Measurements from ENCODE around the gene CARS1. TPM values are rescaled to one million over a fixed set of nuclear protein-coding genes. Genes with fewer than 3 reads are reported as not detected.

The CARS1 gene
- total RNA-seq, 1 donor from 2014 or later: 151 TPM

DNA sequence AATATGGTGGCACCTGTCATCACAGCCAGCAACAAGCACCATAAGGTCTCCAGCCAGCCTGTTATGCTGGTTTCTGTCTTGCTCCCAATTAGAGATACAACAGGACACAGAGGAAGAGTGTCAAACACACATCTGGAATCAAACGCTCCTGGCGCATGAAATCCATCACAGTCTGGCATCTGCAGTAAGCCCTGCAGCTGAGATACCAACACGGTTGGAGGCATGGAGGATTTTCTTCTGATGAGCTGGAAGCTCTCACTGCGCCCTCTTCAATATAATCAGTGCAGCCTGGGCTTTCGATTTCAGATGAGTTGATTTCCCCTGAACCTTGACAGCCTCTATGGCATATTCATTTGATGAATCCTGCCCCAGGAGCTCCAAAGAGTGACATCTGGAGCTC is 27.8 kb upstream of the CARS1 start:
- peaks cover 14% of the 10 kb centered on the region for H3K27me3 Mint-ChIP-seq (ENCODE audit: unreplicated experiment)
- TF ChIP-seq, protein P1, sequence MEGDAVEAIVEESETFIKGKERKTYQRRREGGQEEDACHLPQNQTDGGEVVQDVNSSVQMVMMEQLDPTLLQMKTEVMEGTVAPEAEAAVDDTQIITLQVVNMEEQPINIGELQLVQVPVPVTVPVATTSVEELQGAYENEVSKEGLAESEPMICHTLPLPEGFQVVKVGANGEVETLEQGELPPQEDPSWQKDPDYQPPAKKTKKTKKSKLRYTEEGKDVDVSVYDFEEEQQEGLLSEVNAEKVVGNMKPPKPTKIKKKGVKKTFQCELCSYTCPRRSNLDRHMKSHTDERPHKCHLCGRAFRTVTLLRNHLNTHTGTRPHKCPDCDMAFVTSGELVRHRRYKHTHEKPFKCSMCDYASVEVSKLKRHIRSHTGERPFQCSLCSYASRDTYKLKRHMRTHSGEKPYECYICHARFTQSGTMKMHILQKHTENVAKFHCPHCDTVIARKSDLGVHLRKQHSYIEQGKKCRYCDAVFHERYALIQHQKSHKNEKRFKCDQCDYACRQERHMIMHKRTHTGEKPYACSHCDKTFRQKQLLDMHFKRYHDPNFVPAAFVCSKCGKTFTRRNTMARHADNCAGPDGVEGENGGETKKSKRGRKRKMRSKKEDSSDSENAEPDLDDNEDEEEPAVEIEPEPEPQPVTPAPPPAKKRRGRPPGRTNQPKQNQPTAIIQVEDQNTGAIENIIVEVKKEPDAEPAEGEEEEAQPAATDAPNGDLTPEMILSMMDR (IDR thresholded peaks at IDR 0.05; ENCODE audit: partially characterized antibody, unreplicated experiment): no peak
- no peak overlapping the region for H3K27ac Mint-ChIP-seq (ENCODE audit: unreplicated experiment)
- no peaks in the 10 kb centered on the region for H3K36me3 Mint-ChIP-seq (ENCODE audit: unreplicated experiment)
- H3K9me3 Mint-ChIP-seq (ENCODE audit: unreplicated experiment): peaks cover 9% of the 10 kb centered on the region
- no peak overlapping the region for H3K4me3 Mint-ChIP-seq (ENCODE audit: unreplicated experiment)
- DNase-seq: no peak
- H3K4me1 Mint-ChIP-seq (ENCODE audit: low read depth, unreplicated experiment): no peaks in the 10 kb centered on the region

DNA sequence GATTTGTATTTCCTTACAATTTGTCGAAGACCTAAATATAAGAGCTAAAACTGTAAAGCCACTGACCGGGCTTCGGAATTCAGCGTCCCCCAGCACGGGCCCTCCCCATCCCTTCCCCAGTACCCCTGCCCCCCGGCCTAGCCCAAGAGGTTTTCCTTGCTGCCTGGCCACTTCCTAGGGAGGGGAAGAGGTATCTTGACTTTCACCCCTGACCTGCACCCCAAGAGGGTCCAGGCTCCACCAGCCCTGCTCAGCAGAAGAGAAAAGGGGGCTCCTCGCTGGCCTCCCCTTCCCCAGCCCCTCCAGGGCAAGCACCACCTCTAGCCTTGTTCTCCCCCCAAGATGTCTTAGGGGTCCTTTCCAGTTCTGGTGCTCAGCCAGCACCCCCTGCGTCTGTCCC is 26.1 kb upstream of the CARS1 start:
- H3K4me1 Mint-ChIP-seq (ENCODE audit: low read depth, unreplicated experiment): no peaks in the 10 kb centered on the region
- no peaks in the 10 kb centered on the region for H3K36me3 Mint-ChIP-seq (ENCODE audit: unreplicated experiment)
- TF ChIP-seq, protein P1 (IDR thresholded peaks at IDR 0.05; ENCODE audit: partially characterized antibody, unreplicated experiment): no peak
- H3K27me3 Mint-ChIP-seq (ENCODE audit: unreplicated experiment): peaks cover 14% of the 10 kb centered on the region
- no peak for DNase-seq
- no peak overlapping the region for H3K4me3 Mint-ChIP-seq (ENCODE audit: unreplicated experiment)
- peaks cover 9% of the 10 kb centered on the region for H3K9me3 Mint-ChIP-seq (ENCODE audit: unreplicated experiment)
- H3K27ac Mint-ChIP-seq (ENCODE audit: unreplicated experiment): no peak overlapping the region

DNA sequence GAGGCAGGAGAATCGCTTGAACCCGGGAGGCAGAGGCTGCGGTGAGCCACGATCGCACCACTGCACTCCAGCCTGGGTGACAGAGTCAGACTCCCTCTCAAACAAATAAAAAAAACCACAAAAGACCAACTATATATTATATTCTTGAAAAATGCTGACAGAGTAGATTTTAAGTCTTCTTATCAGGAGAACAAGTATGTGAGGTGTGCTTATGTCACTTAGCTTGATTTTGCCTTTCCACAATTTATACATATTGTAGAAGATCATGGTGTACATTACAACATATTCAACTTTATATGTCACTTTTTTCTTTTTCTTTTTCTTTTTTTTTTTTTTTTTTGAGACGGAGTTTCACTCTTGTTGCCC is 24.1 kb upstream of the CARS1 start:
- H3K27ac Mint-ChIP-seq (ENCODE audit: unreplicated experiment): no peak overlapping the region
- no peaks in the 10 kb centered on the region for H3K4me1 Mint-ChIP-seq (ENCODE audit: low read depth, unreplicated experiment)
- no peaks in the 10 kb centered on the region for H3K36me3 Mint-ChIP-seq (ENCODE audit: unreplicated experiment)
- TF ChIP-seq, protein P1 (IDR thresholded peaks at IDR 0.05; ENCODE audit: partially characterized antibody, unreplicated experiment): no peak
- no peak for DNase-seq
- peaks cover 9% of the 10 kb centered on the region for H3K27me3 Mint-ChIP-seq (ENCODE audit: unreplicated experiment)
- H3K4me3 Mint-ChIP-seq (ENCODE audit: unreplicated experiment): no peak overlapping the region
- H3K9me3 Mint-ChIP-seq (ENCODE audit: unreplicated experiment): peaks cover 6% of the 10 kb centered on the region

DNA sequence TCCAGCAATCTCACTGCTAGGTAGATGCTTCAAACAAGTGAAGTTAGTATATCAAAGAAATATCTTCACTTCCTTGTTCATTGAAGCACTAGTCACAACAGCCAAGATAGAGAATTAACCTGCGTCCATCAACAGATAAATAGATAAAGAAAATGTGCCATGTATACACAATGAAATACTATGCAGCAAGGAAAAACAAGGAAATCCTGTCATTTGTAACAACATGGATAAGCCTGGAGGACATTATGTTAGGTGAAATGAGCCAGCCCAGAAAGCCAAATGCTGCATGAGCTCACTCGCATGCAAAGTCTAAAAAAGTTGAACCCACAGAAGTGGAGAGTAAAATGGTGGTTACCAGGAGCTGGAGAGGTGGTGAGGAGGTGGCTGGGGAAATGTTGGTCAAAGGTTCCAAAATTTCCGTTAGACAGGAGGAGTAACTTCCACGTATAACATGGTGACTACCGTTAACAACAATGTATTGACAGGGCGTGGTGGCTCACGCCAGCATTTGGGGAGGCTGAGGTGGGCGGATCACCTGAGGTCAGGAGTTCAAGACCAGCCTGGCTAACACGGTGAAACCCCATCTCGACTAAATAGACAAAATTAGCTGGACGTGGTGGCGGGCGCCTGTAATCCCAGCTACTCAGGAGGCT is 23.6 kb upstream of the CARS1 start:
- Mint-ChIP-seq H3K4me1 (ENCODE audit: low read depth, unreplicated experiment) (no peaks in the 10 kb centered on the region), H3K9me3 (ENCODE audit: unreplicated experiment) (peaks cover 5% of the 10 kb centered on the region), H3K27me3 (ENCODE audit: unreplicated experiment) (peaks cover 9% of the 10 kb centered on the region), H3K36me3 (ENCODE audit: unreplicated experiment) (no peaks in the 10 kb centered on the region), H3K27ac (ENCODE audit: unreplicated experiment) (no peak overlapping the region), H3K4me3 (ENCODE audit: unreplicated experiment) (no peak overlapping the region)
- DNase-seq: no peak
- TF ChIP-seq, protein P1 (IDR thresholded peaks at IDR 0.05; ENCODE audit: partially characterized antibody, unreplicated experiment): no peak

DNA sequence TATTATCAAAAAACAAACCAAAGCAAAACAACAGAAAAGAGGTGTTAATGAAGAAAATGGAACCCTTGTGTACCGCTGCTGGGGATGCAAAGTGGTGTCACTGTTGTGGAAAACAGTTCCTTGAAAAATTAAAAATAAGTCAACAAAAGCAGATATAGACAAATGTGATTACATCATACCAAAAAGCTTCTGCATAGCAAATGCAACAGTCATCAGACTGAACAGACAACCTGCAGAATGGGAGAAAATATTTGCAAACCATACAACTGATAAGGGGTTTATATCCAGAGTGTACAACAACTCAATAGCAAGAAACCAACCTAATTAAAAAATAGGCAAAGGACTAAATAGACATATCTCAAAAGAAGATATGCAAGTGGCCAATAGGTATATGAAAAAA is 22.9 kb upstream of the CARS1 start:
- Mint-ChIP-seq H3K4me1 (ENCODE audit: low read depth, unreplicated experiment) (no peaks in the 10 kb centered on the region), H3K27me3 (ENCODE audit: unreplicated experiment) (peaks cover 8% of the 10 kb centered on the region), H3K9me3 (ENCODE audit: unreplicated experiment) (peaks cover 4% of the 10 kb centered on the region), H3K36me3 (ENCODE audit: unreplicated experiment) (no peaks in the 10 kb centered on the region), H3K4me3 (ENCODE audit: unreplicated experiment) (no peak overlapping the region), H3K27ac (ENCODE audit: unreplicated experiment) (no peak overlapping the region)
- TF ChIP-seq, protein P1 (IDR thresholded peaks at IDR 0.05; ENCODE audit: partially characterized antibody, unreplicated experiment): no peak
- DNase-seq: no peak

Data from glutamatergic neuron (in vitro differentiated cells).